Measurements from ENCODE around the gene CYP24A1. TPM values are rescaled to one million over a fixed set of nuclear protein-coding genes. Genes with fewer than 3 reads are reported as not detected.
A peak's percentile ranks its signal among the peaks of the same experiment; 100 is the strongest.

Gene CYP24A1
- total and polyA plus RNA-seq, 2 donors (not counting 3 experiments of a cell fraction or from before 2014, with no cell fraction given) = not detected

GRCh38 chr20:54208548-54209176 is 34.9 kb upstream of the CYP24A1 start:
- H3K36me3 ChIP-seq (ENCODE audit: control insufficient read depth in 2 of 2, extremely low read depth in 1 of 2, insufficient read depth in 2 of 2, low read length in 2 of 2) = no peaks in the 10 kb centered on the region
- POLR2A ChIA-PET = no interaction called here
- H4K20me1 ChIP-seq (replicated peaks; ENCODE audit: control insufficient read depth, extremely low read depth, insufficient read depth, low read length) = no peaks in the 10 kb centered on the region
- CTCF ChIA-PET = interaction anchor here (0.6 to 2.3 kb wide), 17 partner anchors 8 to 439 kb away, joined by 3 to 14 read pairs (median 4); no protein-coding TSS in a partner anchor
- peak overlapping the region; percentile 90 for H3K4me2 ChIP-seq (ENCODE audit: insufficient read depth, low read length)
- TF ChIP-seq FOS (IDR thresholded peaks at IDR 0.05; ENCODE audit: borderline replicate concordance, insufficient read depth, low read length) (no peak), MAX (IDR thresholded peaks at IDR 0.05; ENCODE audit: insufficient read depth, insufficient read length) (no peak), CTCF (IDR thresholded peaks at IDR 0.05; ENCODE audit: extremely low read depth in 1 of 2, insufficient read depth in 1 of 2, low read depth in 1 of 2, low read length in 2 of 2) (no peak), GATA2 (IDR thresholded peaks at IDR 0.05; ENCODE audit: insufficient read depth, insufficient read length, low read depth, low read length) (no peak), POLR2AphosphoS5 (IDR thresholded peaks at IDR 0.05; ENCODE audit: insufficient read depth, low read depth, low read length) (no peak), POLR2A (IDR thresholded peaks at IDR 0.05; ENCODE audit: low read depth, low read length) (no peak), JUN (IDR thresholded peaks at IDR 0.05; ENCODE audit: borderline replicate concordance, insufficient read depth, insufficient read length, low read depth) (no peak), EZH2 (IDR thresholded peaks at IDR 0.05; ENCODE audit: borderline replicate concordance, low read depth, low read length, severe bottlenecking) (no peak), MYC (IDR thresholded peaks at IDR 0.05; ENCODE audit: low read depth, low read length) (no peak)
- H3K4me3 ChIP-seq (replicated peaks in 1 of 3; ENCODE audit: insufficient read depth in 1 of 3, low read depth in 1 of 3, low read length in 3 of 3) = peak overlapping the region; percentile 74 to 88 (median 76)
- peaks cover 49% of the 10 kb centered on the region for H3K79me2 ChIP-seq (ENCODE audit: control insufficient read depth, insufficient read depth, low read length)
- no peaks in the 10 kb centered on the region for H3K9me3 ChIP-seq (replicated peaks; ENCODE audit: control insufficient read depth, insufficient read depth, low read length)
- dilution Hi-C loops (cut with MboI; ENCODE audit: extremely low pct_ligation_motif_present, low sequenced_read_pairs) (no loop called here), intact Hi-C loops (cut with micrococcal nuclease) (loop anchor here (1.0 to 5.0 kb wide), 3 partner anchors 10 to 269 kb away; partner anchors contain the start of gene DOK5)
- FAIRE-seq (no peak), DNase-seq (ENCODE audit: low read depth, low spot score) (peak; percentile 59)
- H2AFZ ChIP-seq (ENCODE audit: low read depth, low read length) = peak overlapping the region; percentile 78
- BruUV-seq (replicated peaks) = no TSS peak
- H3K27ac ChIP-seq (ENCODE audit: insufficient read depth, low read depth, low read length) = peak overlapping the region; percentile 97
- H3K9me1 ChIP-seq (replicated peaks; ENCODE audit: control insufficient read depth, extremely low read depth, insufficient read depth, low read length) = no peaks in the 10 kb centered on the region
- H3K4me1 ChIP-seq (ENCODE audit: control insufficient read depth, extremely low read depth, insufficient read depth, low read length) = peaks cover 9% of the 10 kb centered on the region
- no peaks in the 10 kb centered on the region for H3K27me3 ChIP-seq (ENCODE audit: control insufficient read depth in 2 of 2, insufficient read depth in 2 of 2, low read length in 2 of 2)
- peak overlapping the region; percentile 97 for H3K9ac ChIP-seq (replicated peaks; ENCODE audit: extremely low read depth, insufficient read depth, low read length)
